HG02885 (cell line): ENCODE measurements around the gene SNX8.

Experiments used
- ATAC-seq: cut with Tn5 transposase; IDR thresholded peaks from one replicate; pipeline ENCODE4 v1.9.1; 2021; ENCODE audit warnings: mild to moderate bottlenecking; ENCODE audit not compliant: unreplicated experiment, poor library complexity

The SNX8 gene

GRCh38 chr7:2299131-2299829 lies 15.0 kb downstream of the SNX8 start:
- ATAC-seq = peak; percentile 62

- ATAC-seq = no peak
Observed at GRCh38 chr7:2296832-2297231, 17.4 kb downstream of the SNX8 start.

- ATAC-seq = no peak
Observed at GRCh38 chr7:2295936-2296620, 18.2 kb downstream of the SNX8 start.

- no peak for ATAC-seq
Observed at GRCh38 chr7:2290877-2291276, 23.4 kb downstream of the SNX8 start.

GRCh38 chr7:2289621-2290020 lies 24.6 kb downstream of the SNX8 start:
- no peak for ATAC-seq

GRCh38 chr7:2289111-2289586 lies 25.1 kb downstream of the SNX8 start:
- ATAC-seq = no peak

- no peak for ATAC-seq
Observed at GRCh38 chr7:2288503-2288902, 25.7 kb downstream of the SNX8 start.

- ATAC-seq = no peak
Observed at GRCh38 chr7:2287745-2288144, 26.5 kb downstream of the SNX8 start.

- ATAC-seq = no peak
Observed at GRCh38 chr7:2283074-2283473, 31.2 kb downstream of the SNX8 start.

GRCh38 chr7:2282185-2282751 lies 32.0 kb downstream of the SNX8 start:
- no peak for ATAC-seq

- ATAC-seq = no peak
Observed at GRCh38 chr7:2281541-2281940, 32.7 kb downstream of the SNX8 start.

- ATAC-seq = no peak
Observed at GRCh38 chr7:2280424-2280823, 33.8 kb downstream of the SNX8 start.

- ATAC-seq = no peak
Observed at GRCh38 chr7:2279896-2280295, 34.3 kb downstream of the SNX8 start.

GRCh38 chr7:2278026-2278425 lies 36.2 kb downstream of the SNX8 start:
- ATAC-seq = no peak

- ATAC-seq = no peak
Observed at GRCh38 chr7:2276107-2276506, 38.1 kb downstream of the SNX8 start.

- ATAC-seq = no peak
Observed at GRCh38 chr7:2275101-2275500, 39.1 kb downstream of the SNX8 start.

- ATAC-seq = no peak
Observed at GRCh38 chr7:2274666-2275065, 39.6 kb downstream of the SNX8 start.

- ATAC-seq = no peak
Observed at GRCh38 chr7:2273866-2274265, 40.4 kb downstream of the SNX8 start.

- ATAC-seq = no peak
Observed at GRCh38 chr7:2272031-2272430, 42.2 kb downstream of the SNX8 start.

GRCh38 chr7:2271273-2272026 lies 42.8 kb downstream of the SNX8 start:
- ATAC-seq = no peak

- ATAC-seq = no peak
Observed at GRCh38 chr7:2270495-2270894, 43.7 kb downstream of the SNX8 start.
